Activated naive CD4-positive, alpha-beta T cell treated with anti-CD3 and anti-CD28 coated beads for 36 hours (primary cell): ENCODE results near the gene IQCH. TPM values are rescaled to one million over a fixed set of nuclear protein-coding genes. Genes with fewer than 3 reads are reported as not detected.
"Not testable (repeated sequence)": the region's sequence is repeated elsewhere in the genome, so short reads cannot be mapped to it uniquely, and the experiment has no call there.

Experiments used
- CTCF ChIA-PET: fragments of 350-600 bp; sonication (Branson Sonifier 250); formaldehyde crosslinking; loops from one replicate; lab custom pipeline; 2021; ENCODE audit warnings: antibody characterized with exemption; lab: Charles Lee
- DNase-seq: peaks from one replicate; pipeline ENCODE4 v3.0.0-alpha.2; 2020
- H3K27ac Mint-ChIP-seq: one replicate; pipeline ENCODE4 v1.8.0; 2021; ENCODE audit warnings: mild to moderate bottlenecking, mixed read lengths
- H3K27me3 Mint-ChIP-seq: one replicate; pipeline ENCODE4 v1.8.0; 2021; ENCODE audit warnings: low read depth, mixed read lengths
- H3K36me3 Mint-ChIP-seq: one replicate; pipeline ENCODE4 v1.8.0; 2021; ENCODE audit warnings: low read depth, mixed read lengths
- H3K4me1 Mint-ChIP-seq: one replicate; pipeline ENCODE4 v1.8.0; 2021; ENCODE audit warnings: low read depth, mixed read lengths
- H3K4me3 Mint-ChIP-seq: one replicate; pipeline ENCODE4 v1.8.0; 2021; ENCODE audit warnings: mild to moderate bottlenecking, moderate library complexity, mixed read lengths
- H3K9me3 Mint-ChIP-seq: one replicate; pipeline ENCODE4 v1.8.0; 2021; ENCODE audit warnings: mixed read lengths
- intact Hi-C: fragments of 100-400 bp; cut with micrococcal nuclease; formaldehyde crosslinking; loops from one replicate; pipeline ENCODE4 v1.15.1; 2023
- total RNA-seq, 2 experiments: library from RNA; stranded (reverse); gene quantifications; one replicate each; pipeline ENCODE4 v1.2.3, GENCODE V29; 2021

Gene IQCH
- total RNA-seq, 2 experiments from 2014 or later: 0.98 to 1.4 TPM

GRCh38 chr15:67340630-67341029, 86.0 kb downstream of the IQCH start:
- H3K36me3 Mint-ChIP-seq: peaks cover 8% of the 10 kb centered on the region
- no peak for DNase-seq
- CTCF ChIA-PET: no interaction called here
- no peaks in the 10 kb centered on the region for H3K4me1 Mint-ChIP-seq
- no peaks in the 10 kb centered on the region for H3K27me3 Mint-ChIP-seq
- intact Hi-C loops: no loop called here
- no peak overlapping the region for H3K4me3 Mint-ChIP-seq
- H3K27ac Mint-ChIP-seq: no peak overlapping the region
- peaks cover 7% of the 10 kb centered on the region for H3K9me3 Mint-ChIP-seq

- Mint-ChIP-seq H3K36me3 (peaks cover 8% of the 10 kb centered on the region), H3K27me3 (no peaks in the 10 kb centered on the region), H3K27ac (no peak overlapping the region), H3K4me3 (no peak overlapping the region), H3K9me3 (peaks cover 7% of the 10 kb centered on the region), H3K4me1 (no peaks in the 10 kb centered on the region)
- intact Hi-C loops: no loop called here
- no peak for DNase-seq
- CTCF ChIA-PET: no interaction called here
These were observed 87.0 kb downstream of the IQCH start for GRCh38 chr15:67341539-67341938.

GRCh38 chr15:67343206-67343605, 88.6 kb downstream of the IQCH start:
- peaks cover 11% of the 10 kb centered on the region for H3K9me3 Mint-ChIP-seq
- intact Hi-C loops: no loop called here
- H3K27ac Mint-ChIP-seq: no peak overlapping the region
- peaks cover 9% of the 10 kb centered on the region for H3K36me3 Mint-ChIP-seq
- H3K4me1 Mint-ChIP-seq: no peaks in the 10 kb centered on the region
- peaks cover 3% of the 10 kb centered on the region for H3K27me3 Mint-ChIP-seq
- CTCF ChIA-PET: interaction anchor here (0.5 kb wide), 1 partner anchor 46 kb away, joined by 4 read pairs; no protein-coding TSS in a partner anchor
- DNase-seq: no peak
- no peak overlapping the region for H3K4me3 Mint-ChIP-seq

- Mint-ChIP-seq H3K4me1 (no peaks in the 10 kb centered on the region), H3K9me3 (peaks cover 14% of the 10 kb centered on the region), H3K27ac (no peak overlapping the region), H3K27me3 (peaks cover 3% of the 10 kb centered on the region), H3K4me3 (no peak overlapping the region), H3K36me3 (peaks cover 8% of the 10 kb centered on the region)
- DNase-seq: no peak
- CTCF ChIA-PET: interaction anchor here (0.7 kb wide), 1 partner anchor 165 kb away, joined by 3 read pairs; no protein-coding TSS in a partner anchor
- intact Hi-C loops: no loop called here
These were observed 95.0 kb downstream of the IQCH start for GRCh38 chr15:67349634-67350033.

- Mint-ChIP-seq H3K4me1 (no peaks in the 10 kb centered on the region), H3K4me3 (no peak overlapping the region), H3K9me3 (peaks cover 12% of the 10 kb centered on the region), H3K27ac (no peak overlapping the region), H3K36me3 (peaks cover 7% of the 10 kb centered on the region), H3K27me3 (peaks cover 3% of the 10 kb centered on the region)
- CTCF ChIA-PET: no interaction called here
- intact Hi-C loops: no loop called here
- DNase-seq: no peak
These were observed 95.5 kb downstream of the IQCH start for GRCh38 chr15:67350042-67350441.

- CTCF ChIA-PET: interaction anchor here (0.6 kb wide), 1 partner anchor 313 kb away, joined by 3 read pairs; no protein-coding TSS in a partner anchor
- Mint-ChIP-seq H3K27me3 (no peaks in the 10 kb centered on the region), H3K9me3 (no peaks in the 10 kb centered on the region), H3K27ac (no peak overlapping the region), H3K4me3 (no peak overlapping the region), H3K36me3 (no peaks in the 10 kb centered on the region), H3K4me1 (no peaks in the 10 kb centered on the region)
- DNase-seq: no peak
- intact Hi-C loops: no loop called here
These were observed 103.8 kb downstream of the IQCH start for GRCh38 chr15:67358391-67358790.

GRCh38 chr15:67358812-67359211, 104.2 kb downstream of the IQCH start:
- H3K36me3 Mint-ChIP-seq: no peaks in the 10 kb centered on the region
- H3K4me1 Mint-ChIP-seq: no peaks in the 10 kb centered on the region
- no peak for DNase-seq
- no peaks in the 10 kb centered on the region for H3K27me3 Mint-ChIP-seq
- H3K9me3 Mint-ChIP-seq: no peaks in the 10 kb centered on the region
- no peak overlapping the region for H3K4me3 Mint-ChIP-seq
- CTCF ChIA-PET: no interaction called here
- H3K27ac Mint-ChIP-seq: no peak overlapping the region
- intact Hi-C loops: no loop called here

GRCh38 chr15:67359431-67360079, 105.0 kb downstream of the IQCH start:
- intact Hi-C loops: no loop called here
- Mint-ChIP-seq H3K36me3 (no peaks in the 10 kb centered on the region), H3K27me3 (no peaks in the 10 kb centered on the region), H3K4me1 (no peaks in the 10 kb centered on the region), H3K9me3 (no peaks in the 10 kb centered on the region), H3K27ac (no peak overlapping the region), H3K4me3 (no peak overlapping the region)
- DNase-seq: no peak
- CTCF ChIA-PET: no interaction called here

GRCh38 chr15:67361100-67361499, 106.5 kb downstream of the IQCH start:
- Mint-ChIP-seq H3K4me3 (no peak overlapping the region), H3K4me1 (no peaks in the 10 kb centered on the region), H3K36me3 (no peaks in the 10 kb centered on the region), H3K27me3 (no peaks in the 10 kb centered on the region), H3K9me3 (no peaks in the 10 kb centered on the region), H3K27ac (no peak overlapping the region)
- CTCF ChIA-PET: no interaction called here
- DNase-seq: no peak
- intact Hi-C loops: no loop called here

- H3K4me3 Mint-ChIP-seq, intact Hi-C loops, H3K9me3 Mint-ChIP-seq, CTCF ChIA-PET, H3K4me1 Mint-ChIP-seq, H3K27ac Mint-ChIP-seq, H3K27me3 Mint-ChIP-seq, DNase-seq, H3K36me3 Mint-ChIP-seq: not testable (repeated sequence)
These were observed 109.1 kb downstream of the IQCH start for GRCh38 chr15:67363712-67364111.

- H3K27ac Mint-ChIP-seq: no peak overlapping the region
- H3K36me3 Mint-ChIP-seq: no peaks in the 10 kb centered on the region
- no peaks in the 10 kb centered on the region for H3K4me1 Mint-ChIP-seq
- no peaks in the 10 kb centered on the region for H3K27me3 Mint-ChIP-seq
- CTCF ChIA-PET: no interaction called here
- intact Hi-C loops: no loop called here
- H3K9me3 Mint-ChIP-seq: no peaks in the 10 kb centered on the region
- DNase-seq: no peak
- H3K4me3 Mint-ChIP-seq: no peak overlapping the region
These were observed 111.4 kb downstream of the IQCH start for GRCh38 chr15:67365994-67366393.

- H3K36me3 Mint-ChIP-seq: no peaks in the 10 kb centered on the region
- H3K27ac Mint-ChIP-seq: no peak overlapping the region
- H3K27me3 Mint-ChIP-seq: no peaks in the 10 kb centered on the region
- CTCF ChIA-PET: no interaction called here
- no peaks in the 10 kb centered on the region for H3K9me3 Mint-ChIP-seq
- H3K4me3 Mint-ChIP-seq: no peak overlapping the region
- DNase-seq: no peak
- intact Hi-C loops: no loop called here
- no peaks in the 10 kb centered on the region for H3K4me1 Mint-ChIP-seq
These were observed 112.3 kb downstream of the IQCH start for GRCh38 chr15:67366904-67367303.

GRCh38 chr15:67369359-67369998, 114.9 kb downstream of the IQCH start:
- Mint-ChIP-seq H3K27ac (no peak overlapping the region), H3K27me3 (no peaks in the 10 kb centered on the region), H3K36me3 (no peaks in the 10 kb centered on the region), H3K4me3 (no peak overlapping the region), H3K4me1 (no peaks in the 10 kb centered on the region), H3K9me3 (no peaks in the 10 kb centered on the region)
- intact Hi-C loops: no loop called here
- no peak for DNase-seq
- CTCF ChIA-PET: no interaction called here
